SU-DHL-6 (cell line): ENCODE results near the gene RAP1A.

ENCODE experiments used
- H2AFZ ChIP-seq: fragments of 200-600 bp; sonication (generic); 2 replicates; pipeline ENCODE4 v1.6.1; 2014; ENCODE audit warnings: low read depth, mild to moderate bottlenecking, moderate library complexity, mixed read lengths, antibody characterized with exemption, low read length; ENCODE audit not compliant: severe bottlenecking
- H3F3A ChIP-seq: fragments of 200-600 bp; shearing (Covaris generic); 2 replicates; pipeline ENCODE4 v1.6.0; 2016; ENCODE audit warnings: antibody characterized with exemption, mild to moderate bottlenecking; ENCODE audit not compliant: insufficient read depth
- H3K27ac ChIP-seq: fragments of 200-600 bp; sonication (generic); 2 replicates; pipeline ENCODE4 v1.5.1; 2016; ENCODE audit warnings: low read depth, mild to moderate bottlenecking, low read length, moderate library complexity, mixed read lengths
- H3K27me3 ChIP-seq: fragments of 200-600 bp; sonication (generic), shearing (Covaris generic); 2 replicates; pipeline ENCODE4 v1.6.0; 2014; ENCODE audit warnings: mild to moderate bottlenecking, low read length
- H3K36me3 ChIP-seq: fragments of 200-600 bp; sonication (generic); 2 replicates; pipeline ENCODE4 v1.6.1; 2014; ENCODE audit warnings: mild to moderate bottlenecking, low read length, mixed read lengths
- H3K4me2 ChIP-seq: fragments of 300-600, 200-600 bp; shearing (Covaris generic), sonication (generic); 2 replicates; pipeline ENCODE4 v1.6.0; 2014; ENCODE audit warnings: low read length, low read depth, mild to moderate bottlenecking; ENCODE audit not compliant: poor library complexity, severe bottlenecking
- H3K4me3 ChIP-seq: fragments of 200-600 bp; sonication (generic); 2 replicates; pipeline ENCODE4 v1.5.1; 2014; ENCODE audit warnings: antibody characterized with exemption, low read length, mild to moderate bottlenecking, mixed read lengths; ENCODE audit not compliant: insufficient read depth, poor library complexity, severe bottlenecking
- H3K79me2 ChIP-seq: fragments of 200-600 bp; sonication (generic); 2 replicates; pipeline ENCODE4 v1.6.1; 2014; ENCODE audit warnings: mild to moderate bottlenecking, low read length, moderate library complexity; ENCODE audit not compliant: insufficient read depth
- H3K9ac ChIP-seq: fragments of 200-600 bp; sonication (generic); 2 replicates; pipeline ENCODE4 v1.7.0; 2014; ENCODE audit warnings: mild to moderate bottlenecking, low read length
- H3K9me2 ChIP-seq: fragments of 200-600 bp; sonication (generic); replicated peaks from 2 replicates; pipeline ENCODE4 v1.6.1; 2014; ENCODE audit warnings: low read length; ENCODE audit not compliant: insufficient read depth
- H3K9me3 ChIP-seq: fragments of 200-600 bp; sonication (generic); 2 replicates; pipeline ENCODE4 v1.6.1; 2014; ENCODE audit warnings: low read length, mixed read lengths; ENCODE audit not compliant: insufficient read depth
- H4K20me1 ChIP-seq: fragments of 200-600 bp; sonication (generic); 2 replicates; pipeline ENCODE4 v1.6.1; 2014; ENCODE audit warnings: low read depth, mild to moderate bottlenecking, antibody characterized with exemption, low read length, moderate library complexity, mixed read lengths
- EZH2phosphoT487 ChIP-seq: fragments of 200-600 bp; sonication (generic), shearing (Covaris generic); conservative IDR thresholded peaks from 2 replicates; pipeline ENCODE4 v1.6.1; 2018; ENCODE audit warnings: mild to moderate bottlenecking, antibody characterized with exemption, low read length, moderate library complexity, mixed read lengths
- TF ChIP-seq, protein P1 (sequence below): fragments of 200-600 bp; sonication (generic); IDR thresholded peaks from one replicate; pipeline ENCODE4 v1.5.1; 2017; ENCODE audit warnings: antibody characterized with exemption, mild to moderate bottlenecking, low read length, moderate library complexity; ENCODE audit not compliant: insufficient read depth, poor library complexity, severe bottlenecking

Gene RAP1A

GRCh38 chr1:111717450-111717849 lies 97.9 kb downstream of the RAP1A start:
- no peaks in the 10 kb centered on the region for H3K9me2 ChIP-seq
- no peak overlapping the region for H3K4me3 ChIP-seq
- H3K36me3 ChIP-seq: peaks cover 4% of the 10 kb centered on the region; the same call in 1 of the 2 replicates
- peaks cover 16% of the 10 kb centered on the region for H3F3A ChIP-seq
- TF ChIP-seq, protein P1, sequence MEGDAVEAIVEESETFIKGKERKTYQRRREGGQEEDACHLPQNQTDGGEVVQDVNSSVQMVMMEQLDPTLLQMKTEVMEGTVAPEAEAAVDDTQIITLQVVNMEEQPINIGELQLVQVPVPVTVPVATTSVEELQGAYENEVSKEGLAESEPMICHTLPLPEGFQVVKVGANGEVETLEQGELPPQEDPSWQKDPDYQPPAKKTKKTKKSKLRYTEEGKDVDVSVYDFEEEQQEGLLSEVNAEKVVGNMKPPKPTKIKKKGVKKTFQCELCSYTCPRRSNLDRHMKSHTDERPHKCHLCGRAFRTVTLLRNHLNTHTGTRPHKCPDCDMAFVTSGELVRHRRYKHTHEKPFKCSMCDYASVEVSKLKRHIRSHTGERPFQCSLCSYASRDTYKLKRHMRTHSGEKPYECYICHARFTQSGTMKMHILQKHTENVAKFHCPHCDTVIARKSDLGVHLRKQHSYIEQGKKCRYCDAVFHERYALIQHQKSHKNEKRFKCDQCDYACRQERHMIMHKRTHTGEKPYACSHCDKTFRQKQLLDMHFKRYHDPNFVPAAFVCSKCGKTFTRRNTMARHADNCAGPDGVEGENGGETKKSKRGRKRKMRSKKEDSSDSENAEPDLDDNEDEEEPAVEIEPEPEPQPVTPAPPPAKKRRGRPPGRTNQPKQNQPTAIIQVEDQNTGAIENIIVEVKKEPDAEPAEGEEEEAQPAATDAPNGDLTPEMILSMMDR: no peak
- TF ChIP-seq EZH2phosphoT487: no peak
- H3K27ac ChIP-seq: no peak overlapping the region
- H3K27me3 ChIP-seq: no peaks in the 10 kb centered on the region
- no peak overlapping the region for H3K4me2 ChIP-seq
- no peak overlapping the region for H3K9ac ChIP-seq
- H4K20me1 ChIP-seq: no peaks in the 10 kb centered on the region
- H3K9me3 ChIP-seq: no peaks in the 10 kb centered on the region
- H3K79me2 ChIP-seq: no peaks in the 10 kb centered on the region
- no peak overlapping the region for H2AFZ ChIP-seq

GRCh38 chr1:111719135-111719534 lies 99.5 kb downstream of the RAP1A start:
- Histone ChIP-seq H2AFZ (no peak overlapping the region), H3K9me3 (no peaks in the 10 kb centered on the region), H3K9me2 (no peaks in the 10 kb centered on the region), H3K79me2 (no peaks in the 10 kb centered on the region), H3K4me2 (no peak overlapping the region), H3K27ac (no peak overlapping the region), H3K27me3 (no peaks in the 10 kb centered on the region), H3K36me3 (peaks cover 4% of the 10 kb centered on the region; the same call in 1 of the 2 replicates), H3F3A (peaks cover 5% of the 10 kb centered on the region), H3K4me3 (no peak overlapping the region), H3K9ac (no peak overlapping the region), H4K20me1 (no peaks in the 10 kb centered on the region)
- no peak for TF ChIP-seq EZH2phosphoT487
- TF ChIP-seq, protein P1: no peak

DNA sequence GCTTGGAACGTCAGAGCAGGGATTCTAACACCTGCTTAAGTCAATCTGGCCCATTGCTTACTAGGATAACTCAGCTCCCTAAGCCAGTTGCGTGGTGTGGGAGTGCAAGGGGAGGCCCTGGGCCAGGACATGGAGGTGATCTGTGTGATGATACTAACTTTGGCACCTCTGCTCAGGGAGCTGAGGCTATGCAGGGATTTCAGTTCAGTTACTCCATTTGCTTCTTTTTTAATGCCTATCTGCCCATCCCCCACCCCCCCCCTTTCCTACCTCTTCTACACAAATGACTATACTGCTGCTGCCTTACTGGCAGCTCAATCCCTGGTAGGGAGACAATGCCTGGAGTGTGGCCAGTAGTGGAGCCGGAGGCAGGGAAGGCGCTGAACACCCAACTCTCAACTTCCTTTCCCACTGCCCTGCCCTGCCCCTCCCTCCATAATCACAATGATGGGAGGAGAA lies 100.1 kb downstream of the RAP1A start:
- Histone ChIP-seq H3F3A (no peaks in the 10 kb centered on the region), H4K20me1 (no peaks in the 10 kb centered on the region), H3K9me2 (no peaks in the 10 kb centered on the region), H2AFZ (no peak overlapping the region), H3K27ac (no peak overlapping the region), H3K79me2 (no peaks in the 10 kb centered on the region), H3K4me2 (no peak overlapping the region), H3K36me3 (peaks cover 4% of the 10 kb centered on the region; the same call in 1 of the 2 replicates), H3K9ac (no peak overlapping the region), H3K4me3 (no peak overlapping the region), H3K9me3 (no peaks in the 10 kb centered on the region), H3K27me3 (no peaks in the 10 kb centered on the region)
- TF ChIP-seq EZH2phosphoT487: no peak
- TF ChIP-seq, protein P1: no peak
